GM19328 (cell line): Measurements from ENCODE around the gene OPA1.
A peak's percentile ranks its signal among the peaks of the same experiment; 100 is the strongest.

Experiments used
- ATAC-seq: cut with Tn5 transposase; IDR thresholded peaks from one replicate; pipeline ENCODE4 v1.9.1; 2021; ENCODE audit warnings: mild to moderate bottlenecking, moderate library complexity; ENCODE audit not compliant: unreplicated experiment

Gene OPA1, protein sequence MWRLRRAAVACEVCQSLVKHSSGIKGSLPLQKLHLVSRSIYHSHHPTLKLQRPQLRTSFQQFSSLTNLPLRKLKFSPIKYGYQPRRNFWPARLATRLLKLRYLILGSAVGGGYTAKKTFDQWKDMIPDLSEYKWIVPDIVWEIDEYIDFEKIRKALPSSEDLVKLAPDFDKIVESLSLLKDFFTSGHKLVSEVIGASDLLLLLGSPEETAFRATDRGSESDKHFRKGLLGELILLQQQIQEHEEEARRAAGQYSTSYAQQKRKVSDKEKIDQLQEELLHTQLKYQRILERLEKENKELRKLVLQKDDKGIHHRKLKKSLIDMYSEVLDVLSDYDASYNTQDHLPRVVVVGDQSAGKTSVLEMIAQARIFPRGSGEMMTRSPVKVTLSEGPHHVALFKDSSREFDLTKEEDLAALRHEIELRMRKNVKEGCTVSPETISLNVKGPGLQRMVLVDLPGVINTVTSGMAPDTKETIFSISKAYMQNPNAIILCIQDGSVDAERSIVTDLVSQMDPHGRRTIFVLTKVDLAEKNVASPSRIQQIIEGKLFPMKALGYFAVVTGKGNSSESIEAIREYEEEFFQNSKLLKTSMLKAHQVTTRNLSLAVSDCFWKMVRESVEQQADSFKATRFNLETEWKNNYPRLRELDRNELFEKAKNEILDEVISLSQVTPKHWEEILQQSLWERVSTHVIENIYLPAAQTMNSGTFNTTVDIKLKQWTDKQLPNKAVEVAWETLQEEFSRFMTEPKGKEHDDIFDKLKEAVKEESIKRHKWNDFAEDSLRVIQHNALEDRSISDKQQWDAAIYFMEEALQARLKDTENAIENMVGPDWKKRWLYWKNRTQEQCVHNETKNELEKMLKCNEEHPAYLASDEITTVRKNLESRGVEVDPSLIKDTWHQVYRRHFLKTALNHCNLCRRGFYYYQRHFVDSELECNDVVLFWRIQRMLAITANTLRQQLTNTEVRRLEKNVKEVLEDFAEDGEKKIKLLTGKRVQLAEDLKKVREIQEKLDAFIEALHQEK

DNA sequence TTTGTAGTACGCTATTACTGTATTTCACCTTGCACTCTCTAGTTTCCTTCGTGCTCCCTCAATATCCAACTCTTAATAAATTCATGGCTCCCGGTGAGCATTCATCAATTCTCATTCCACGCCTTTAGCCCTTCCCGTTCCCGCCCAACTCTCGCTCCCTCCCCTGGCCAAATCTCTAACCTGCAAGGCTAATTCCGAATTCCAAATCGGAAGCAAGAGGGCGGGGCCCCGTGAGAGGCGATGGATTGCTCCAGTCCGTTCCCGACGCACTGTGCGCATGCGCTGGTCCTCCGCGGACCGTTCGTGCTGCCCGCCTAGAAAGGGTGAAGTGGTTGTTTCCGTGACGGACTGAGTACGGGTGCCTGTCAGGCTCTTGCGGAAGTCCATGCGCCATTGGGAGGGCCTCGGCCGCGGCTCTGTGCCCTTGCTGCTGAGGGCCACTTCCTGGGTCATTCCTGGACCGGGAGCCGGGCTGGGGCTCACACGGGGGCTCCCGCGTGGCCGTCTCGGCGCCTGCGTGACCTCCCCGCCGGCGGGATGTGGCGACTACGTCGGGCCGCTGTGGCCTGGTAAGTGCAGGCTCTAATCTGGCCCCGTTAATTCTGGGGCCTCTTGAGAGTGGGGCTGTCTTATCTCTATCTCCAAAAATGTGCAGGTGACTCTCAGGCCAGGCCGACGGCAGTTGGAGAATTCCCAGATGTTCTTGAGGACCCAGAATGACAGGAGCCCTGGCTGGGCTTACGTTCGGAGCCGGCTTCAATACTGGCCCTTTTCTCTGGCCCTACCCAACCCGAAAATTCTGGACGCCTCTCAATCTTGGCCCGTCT is at the start of gene OPA1:
TSS of gene OPA1 (plus strand) at position 368 of the 827 bp plus-strand sequence. CDS start at position 538, 170 bp downstream.
- peak; percentile 98 for ATAC-seq

DNA sequence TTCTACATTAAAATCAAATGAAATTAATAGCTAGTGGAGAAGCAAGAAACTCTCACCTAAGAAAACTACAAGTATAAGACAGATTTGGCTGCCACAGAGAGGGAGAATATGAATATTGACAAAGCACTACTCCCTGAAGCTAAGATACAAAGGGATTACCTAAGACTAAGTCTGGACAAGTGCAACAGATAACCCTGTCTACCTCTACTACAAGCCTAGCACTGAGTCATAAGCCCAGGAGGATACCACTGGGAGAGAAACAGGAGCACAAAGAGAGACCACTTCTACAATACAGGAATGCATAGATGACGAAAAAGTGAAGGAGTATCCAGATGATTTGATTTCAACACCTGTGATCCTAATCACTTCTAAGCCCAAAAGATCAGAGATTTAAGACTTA is 48.7 kb upstream of the OPA1 start:
- no peak for ATAC-seq

DNA sequence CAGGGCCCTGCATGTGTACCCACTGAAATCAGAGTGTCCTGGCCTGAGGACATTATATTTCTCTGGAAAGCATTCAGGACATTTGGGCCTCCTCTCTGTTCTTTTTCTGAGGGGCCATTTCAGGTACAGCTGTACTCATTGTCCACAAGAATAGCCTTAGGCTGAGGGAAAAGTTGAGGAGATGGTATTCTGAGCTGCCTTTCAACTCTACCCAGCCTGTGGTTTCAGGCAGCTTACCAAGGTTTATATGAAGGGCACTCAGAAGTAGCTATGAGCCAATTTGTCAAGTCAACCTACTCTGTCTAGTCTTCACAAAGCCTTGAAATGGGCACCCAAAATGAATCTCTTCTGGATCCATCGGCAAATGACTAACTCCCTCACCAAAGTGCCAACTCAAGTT is 47.7 kb upstream of the OPA1 start:
- ATAC-seq = no peak

DNA sequence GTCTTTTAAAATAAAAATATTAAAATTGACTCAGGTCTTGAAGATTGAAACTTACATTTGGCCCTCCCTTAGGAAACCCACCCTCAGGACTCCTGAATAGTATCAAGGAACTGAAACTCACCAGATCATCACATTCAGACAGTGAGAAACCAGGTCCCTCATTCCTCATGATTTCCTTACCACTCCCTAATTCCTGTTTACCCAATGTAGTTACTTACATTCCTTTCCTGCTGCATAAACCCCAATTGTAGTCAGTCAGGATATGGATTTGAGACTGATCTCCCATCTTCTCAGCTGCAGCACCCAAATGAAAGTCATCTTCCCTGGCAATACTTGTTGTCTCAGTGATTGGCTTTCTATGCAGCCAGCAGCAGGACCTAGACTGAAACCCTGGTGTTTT is 46.9 kb upstream of the OPA1 start:
- no peak for ATAC-seq

DNA sequence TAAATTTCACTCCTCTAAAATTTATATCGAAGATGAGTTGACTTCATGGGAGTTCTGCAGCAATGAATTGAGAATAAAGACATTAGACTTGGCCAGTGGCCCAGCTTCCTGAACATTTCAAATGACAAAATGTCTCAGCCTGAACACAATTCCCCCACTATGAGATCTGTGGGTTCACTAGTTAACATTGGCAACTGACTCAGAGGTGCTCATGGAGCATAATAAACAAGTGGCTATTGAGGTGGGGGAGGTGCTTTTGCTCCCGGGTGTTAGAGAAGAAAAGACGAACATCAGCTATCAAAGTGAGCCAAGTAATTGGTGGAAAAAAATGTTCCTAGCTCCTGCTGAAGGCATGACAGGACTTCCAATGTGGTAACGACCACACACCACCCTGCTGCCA is 44.6 kb upstream of the OPA1 start:
- no peak for ATAC-seq

DNA sequence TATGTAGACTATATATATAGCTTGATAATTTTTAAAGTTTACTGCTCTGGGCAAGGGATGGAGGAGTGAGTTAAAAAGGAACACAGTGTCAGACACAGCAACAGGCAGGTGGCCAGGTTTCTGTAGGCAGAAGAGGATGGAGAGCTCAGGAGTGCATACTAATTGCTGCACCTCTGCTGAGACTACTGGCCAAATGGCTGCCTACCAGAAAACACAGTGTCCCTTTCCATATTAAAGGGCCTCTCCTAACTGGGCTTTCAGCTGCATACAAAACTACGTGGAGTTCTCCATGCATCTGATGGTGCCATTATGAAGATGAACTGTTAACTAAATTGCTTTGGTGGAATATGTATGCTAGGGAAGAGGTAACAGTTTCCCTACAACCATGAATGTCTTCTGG is 40.1 kb upstream of the OPA1 start:
- no peak for ATAC-seq

DNA sequence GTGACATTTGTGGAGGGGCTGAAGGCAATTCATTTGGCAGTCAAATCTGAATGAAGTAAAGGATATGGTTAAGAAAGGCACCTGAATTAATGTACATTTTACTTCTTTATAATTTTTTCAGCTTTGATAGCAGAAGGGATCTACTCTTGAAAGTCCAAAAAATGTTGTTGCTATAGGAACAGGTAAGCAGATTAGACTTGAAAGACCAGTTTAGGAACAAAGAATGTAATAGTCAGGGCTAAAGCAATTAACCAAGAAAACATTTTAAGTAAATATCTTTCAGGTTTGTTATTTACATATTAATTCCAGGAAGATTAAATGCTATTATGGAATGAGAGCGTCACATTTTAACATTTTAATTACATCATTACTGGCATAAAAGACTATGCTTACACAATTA is 39.4 kb upstream of the OPA1 start:
- no peak for ATAC-seq

DNA sequence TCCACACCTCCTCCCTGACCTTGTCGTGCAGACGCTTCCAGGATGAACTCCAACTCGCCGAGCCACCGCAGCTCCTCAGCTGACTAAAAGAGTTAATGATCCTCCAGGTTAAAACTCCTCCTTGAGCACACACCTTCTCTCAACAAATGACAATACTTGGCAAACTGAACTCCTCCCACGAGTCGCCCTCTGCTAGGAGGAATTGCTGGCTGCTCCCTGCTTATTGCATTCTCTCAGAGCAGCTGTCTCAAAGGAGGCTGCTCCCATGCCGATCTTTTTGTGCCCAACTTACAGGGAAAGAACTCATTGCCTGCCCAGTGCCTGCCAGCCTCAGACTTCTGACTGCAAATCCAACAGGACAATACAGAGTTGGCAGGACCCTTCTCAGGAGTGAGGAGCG is 38.2 kb upstream of the OPA1 start, which contains the start of gene ATP13A4:
TSS of gene ATP13A4 (minus strand) at position 85 of the 400 bp plus-strand sequence. CDS start 96 bp downstream, outside the sequence.
- ATAC-seq = no peak

DNA sequence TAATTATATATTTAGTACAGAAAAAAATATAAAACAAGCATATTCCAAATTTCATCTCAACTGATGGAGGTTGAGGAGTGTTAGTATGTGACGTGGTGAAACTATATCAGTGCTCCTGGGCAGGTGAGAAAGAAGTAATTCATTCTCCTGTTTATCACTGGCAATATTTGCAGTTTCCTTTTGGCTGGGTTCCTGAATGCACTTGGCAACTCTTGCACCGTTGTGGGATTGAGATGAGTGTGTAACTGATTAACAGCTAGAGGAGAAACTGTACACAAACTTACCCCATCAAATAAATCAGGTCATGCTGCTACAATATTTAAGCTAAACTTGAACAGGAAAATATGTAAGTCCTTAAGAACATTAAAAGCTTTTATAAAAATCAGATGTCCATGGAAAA is 36.2 kb upstream of the OPA1 start:
- no peak for ATAC-seq

DNA sequence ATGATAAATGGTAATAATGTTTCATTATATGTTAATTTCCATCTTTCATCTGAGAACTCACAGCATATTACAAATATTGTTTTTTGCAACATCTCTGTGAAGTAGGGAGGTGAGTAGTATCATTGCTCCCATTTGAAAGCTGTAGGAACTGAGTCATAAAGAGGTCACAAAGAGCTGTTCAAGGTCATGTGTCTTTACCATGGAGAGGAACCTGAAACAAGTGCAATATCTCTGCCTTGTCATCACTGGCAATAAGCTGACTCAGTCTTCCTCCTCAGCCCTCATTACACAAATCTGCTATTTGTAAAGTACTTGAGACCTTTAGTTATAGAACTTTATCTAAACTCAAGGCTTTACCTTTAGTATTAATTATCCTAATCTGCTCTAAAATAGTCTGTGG is 33.9 kb upstream of the OPA1 start:
- no peak for ATAC-seq

DNA sequence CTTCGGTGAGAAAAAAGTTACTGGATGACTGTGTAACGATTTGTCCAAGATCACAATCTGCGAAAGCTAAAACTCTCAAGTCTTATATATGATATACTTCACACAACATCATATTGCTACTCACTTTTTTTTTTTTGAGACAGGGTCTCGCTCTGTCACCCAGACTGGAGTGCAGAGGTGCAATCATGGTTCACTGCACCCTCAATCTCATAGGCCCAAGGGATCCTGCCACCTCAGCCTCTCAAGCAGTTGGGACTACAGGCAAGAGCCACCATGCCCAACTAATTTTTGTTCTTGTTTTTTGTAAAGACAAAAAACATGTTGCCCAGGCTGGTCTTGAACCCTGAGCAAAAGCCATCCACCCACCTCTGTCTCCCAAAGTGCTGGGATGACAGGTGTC is 32.9 kb upstream of the OPA1 start:
- ATAC-seq = no peak

DNA sequence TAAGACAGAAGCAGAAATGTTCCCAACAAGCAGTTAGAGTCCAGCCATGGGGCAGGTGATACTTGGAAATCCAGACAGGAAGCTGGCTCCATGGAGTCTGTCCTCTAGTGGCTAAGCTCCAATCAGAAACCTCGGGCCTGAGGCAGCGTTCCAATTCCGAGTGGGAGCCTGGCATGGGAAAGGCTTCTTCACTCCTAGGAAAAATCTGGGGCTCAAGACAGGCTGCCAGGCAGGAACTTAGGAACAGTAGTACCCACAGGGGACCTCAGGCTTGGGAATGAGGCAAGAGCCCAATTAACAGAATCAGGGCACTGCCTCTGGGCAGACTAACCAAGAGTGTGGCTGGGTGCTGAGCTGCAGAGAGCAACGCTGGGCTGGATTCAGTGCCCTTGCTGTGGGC is 32.1 kb upstream of the OPA1 start:
- ATAC-seq = no peak

DNA sequence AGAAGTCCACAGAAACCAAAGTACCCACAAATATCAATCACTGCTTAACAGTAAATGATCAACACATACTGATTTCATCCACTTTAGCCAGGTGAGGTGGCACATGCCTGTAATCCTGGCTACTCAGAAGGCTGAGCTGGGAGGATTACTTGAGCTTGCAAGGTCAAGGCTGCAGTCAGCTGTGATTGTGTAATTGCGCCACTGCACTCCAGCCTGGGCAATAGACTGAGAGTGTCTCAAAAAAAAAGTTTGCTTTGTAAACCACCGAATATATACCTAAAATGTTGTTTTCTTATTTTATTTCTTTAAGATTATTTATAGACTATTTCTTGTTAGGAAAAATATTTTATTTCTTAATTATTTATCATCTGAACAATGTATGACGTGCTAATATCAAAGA is 29.6 kb upstream of the OPA1 start:
- ATAC-seq = no peak

DNA sequence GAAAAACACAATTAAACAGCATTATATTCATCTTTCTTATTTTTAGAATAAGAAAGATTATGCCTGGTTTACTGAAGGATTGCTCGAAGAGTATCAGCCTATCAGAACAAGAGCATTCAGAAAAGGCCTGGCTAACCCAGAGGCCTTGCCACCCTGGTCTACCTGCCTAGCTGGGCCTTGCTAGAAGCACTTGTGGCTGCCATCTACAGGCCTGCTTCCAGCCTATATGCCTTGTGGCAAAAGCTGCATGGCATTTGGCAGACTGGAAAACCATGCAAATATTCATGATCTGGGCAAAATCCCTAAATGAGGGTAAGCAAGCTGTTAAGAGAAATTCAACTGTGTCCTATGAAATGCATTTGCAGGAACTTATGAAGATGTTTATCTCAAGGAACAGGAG is 29.0 kb upstream of the OPA1 start:
- ATAC-seq = no peak

DNA sequence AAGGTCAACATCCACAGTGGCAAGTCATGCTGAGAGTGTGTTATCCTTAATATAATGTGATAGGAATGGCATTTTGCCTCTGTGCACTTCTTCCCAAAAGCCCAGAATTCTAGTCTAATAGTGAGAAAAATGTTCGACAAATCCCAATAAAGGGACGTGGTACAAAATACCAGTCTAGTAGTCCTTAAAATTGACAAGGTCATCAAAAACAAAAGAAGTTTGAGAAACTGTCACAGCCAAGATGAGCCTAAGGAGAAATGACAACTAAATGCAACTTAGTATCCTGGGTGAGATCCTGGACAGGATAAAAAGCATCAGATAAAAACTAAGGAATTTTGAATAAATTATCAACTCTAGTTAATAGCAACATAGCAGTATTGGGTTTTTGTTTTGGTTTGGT is 23.9 kb upstream of the OPA1 start:
- ATAC-seq = no peak

DNA sequence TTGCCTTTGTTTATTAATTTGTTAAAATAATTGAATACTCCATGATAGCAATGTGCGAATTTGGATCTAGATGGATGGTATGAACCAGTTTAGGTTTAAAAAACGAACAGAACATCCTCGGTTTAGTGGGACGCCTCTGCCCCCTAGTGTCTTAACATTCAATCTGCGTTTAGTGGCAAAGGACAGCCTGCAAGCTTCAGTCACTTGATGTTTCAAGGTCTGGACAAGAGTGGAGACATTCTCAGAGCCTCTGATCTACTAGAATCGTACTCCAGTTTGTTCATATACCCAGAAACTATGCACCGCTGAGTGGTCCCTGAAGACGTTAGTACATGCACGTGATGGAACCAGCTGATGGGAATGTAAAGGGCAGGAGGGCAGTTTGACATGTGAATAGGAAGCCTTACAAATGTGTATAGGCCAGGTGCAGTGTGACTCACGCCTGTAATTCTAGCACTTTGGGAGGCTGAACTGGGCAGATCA is 20.5 kb upstream of the OPA1 start:
- no peak for ATAC-seq

DNA sequence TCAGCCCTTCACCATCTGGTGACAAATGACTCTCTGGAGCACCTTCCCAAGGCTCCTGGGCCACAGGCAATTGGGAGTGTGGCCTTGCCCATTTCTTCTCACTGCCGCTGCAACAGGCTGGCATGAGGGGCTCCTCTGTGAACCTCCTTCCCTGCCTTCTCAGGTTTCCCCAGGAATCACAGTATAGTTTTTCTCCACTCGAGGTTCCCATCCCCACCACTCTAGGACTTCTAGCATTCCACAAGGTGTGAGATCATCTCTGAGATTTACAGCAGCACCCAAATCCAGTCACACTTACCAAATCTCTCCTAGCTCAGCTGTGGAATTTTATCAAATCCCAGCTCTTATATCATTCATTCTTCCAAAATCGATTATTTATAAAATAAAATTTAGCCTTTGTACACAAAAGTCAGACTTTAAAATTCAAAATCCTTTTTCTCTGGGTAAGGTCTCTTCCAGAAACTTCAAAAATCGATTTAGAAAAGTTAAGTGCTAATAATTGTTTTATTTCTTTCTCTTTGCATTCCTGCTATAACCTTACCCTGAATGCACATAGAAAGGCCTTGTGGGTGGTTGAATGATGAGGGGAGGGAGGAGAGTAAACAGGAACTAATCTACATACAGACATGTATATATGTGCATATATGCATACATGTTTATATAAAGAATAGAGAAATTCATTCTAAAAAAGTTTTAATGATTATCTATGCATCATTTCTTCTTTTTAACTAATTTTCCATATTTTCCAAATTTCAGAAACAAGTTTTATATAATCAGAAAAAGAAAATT is 19.4 kb upstream of the OPA1 start:
- no peak for ATAC-seq

DNA sequence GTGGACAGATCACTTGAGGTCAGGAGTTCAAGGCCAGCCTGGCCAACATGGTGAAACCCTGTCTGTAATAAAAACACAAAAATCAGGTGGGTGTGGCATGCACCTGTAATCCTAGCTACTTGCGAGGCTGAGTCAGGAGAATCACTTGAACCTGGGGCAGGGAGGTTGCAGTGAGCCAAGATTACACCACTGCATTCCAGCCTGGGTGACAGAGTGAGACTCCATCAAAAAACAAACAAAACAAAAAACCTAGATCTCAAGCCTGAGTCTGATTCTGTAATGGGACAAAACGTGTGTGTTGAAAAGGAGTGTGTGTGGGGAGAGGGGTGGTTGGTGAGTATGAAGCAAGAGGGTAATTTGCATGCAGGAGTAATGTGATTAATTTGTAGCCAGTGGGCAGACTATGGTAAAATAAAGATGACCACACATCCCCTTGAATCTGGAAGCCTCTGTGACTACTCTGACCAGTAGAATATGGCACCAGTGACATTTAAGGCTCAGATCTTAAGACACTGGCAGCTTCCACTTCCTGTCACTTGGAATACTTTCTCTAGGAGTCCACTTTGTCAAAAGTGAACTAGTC is 18.4 kb upstream of the OPA1 start:
- no peak for ATAC-seq

DNA sequence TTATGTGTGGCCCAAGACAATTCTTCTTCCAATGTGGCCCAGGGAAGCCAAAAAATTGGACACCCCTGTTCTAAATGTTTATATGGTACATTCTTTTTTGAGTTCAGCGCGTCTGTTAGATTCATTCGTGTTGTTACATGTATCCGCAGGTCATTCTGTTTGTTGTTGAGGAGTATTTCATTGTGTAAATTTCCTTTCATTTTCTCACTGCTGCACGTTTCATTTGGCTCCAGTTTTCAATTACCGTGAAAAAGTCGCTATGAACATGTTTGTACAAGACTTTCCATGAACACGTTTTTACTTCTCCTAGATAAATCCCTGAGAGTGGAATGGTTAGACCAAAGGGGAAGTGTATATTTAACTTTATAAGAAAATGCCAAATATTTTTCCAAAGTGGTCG is 7.5 kb upstream of the OPA1 start:
- no peak for ATAC-seq

DNA sequence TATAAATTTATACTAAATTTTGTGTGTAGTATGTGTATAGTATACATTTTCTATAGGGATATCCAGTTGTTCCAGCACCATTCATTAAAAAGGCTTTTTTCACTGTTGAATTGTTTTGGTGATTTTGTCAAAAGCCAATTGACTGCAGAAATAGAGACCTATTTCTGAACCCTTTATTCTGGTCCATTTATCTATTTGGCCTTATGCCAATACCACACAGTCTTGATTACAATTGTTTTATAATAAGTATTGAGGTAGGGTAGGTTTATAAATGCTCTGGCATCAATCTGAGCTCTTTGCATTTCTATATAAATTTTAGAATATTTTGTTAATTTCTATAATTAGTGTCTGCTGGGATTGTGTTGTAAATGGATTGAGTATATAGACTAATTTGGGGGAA is 6.5 kb upstream of the OPA1 start:
- ATAC-seq = no peak
